WTC11 (cell line): ENCODE data around the gene PRXL2B.

Experiments used
- CREB1 ChIP-seq: sonication (generic); formaldehyde crosslinking; IDR thresholded peaks from 2 replicates; pipeline ENCODE4 v1.8.0; 2023; ENCODE audit warnings: mild to moderate bottlenecking, missing genetic modification reagents
- ETV6 ChIP-seq: sonication (generic); formaldehyde crosslinking; IDR thresholded peaks from 2 replicates; pipeline ENCODE4 v1.8.1; 2022; ENCODE audit warnings: mild to moderate bottlenecking, missing genetic modification reagents
- NR2C2 ChIP-seq: sonication (generic); formaldehyde crosslinking; IDR thresholded peaks from 2 replicates; pipeline ENCODE4 v1.8.0; 2022; ENCODE audit warnings: mild to moderate bottlenecking, missing genetic modification reagents
- ZNF138 ChIP-seq: sonication (generic); formaldehyde crosslinking; conservative IDR thresholded peaks from 2 replicates; pipeline ENCODE4 v1.8.1; 2022; ENCODE audit warnings: mild to moderate bottlenecking, moderate library complexity, missing genetic modification reagents
- TF ChIP-seq, protein P1 (sequence below): fragments of 200-600 bp; IDR thresholded peaks from 2 replicates; pipeline ENCODE4 v1.8.0; 2022; ENCODE audit warnings: antibody characterized with exemption
- TF ChIP-seq, protein P2 (sequence below): sonication (generic); formaldehyde crosslinking; IDR thresholded peaks from 2 replicates; pipeline ENCODE4 v1.8.1; 2022; ENCODE audit warnings: low read depth, mild to moderate bottlenecking, moderate library complexity, missing genetic modification reagents, borderline replicate concordance
- TF ChIP-seq, protein P3 (sequence below): sonication (generic); formaldehyde crosslinking; IDR thresholded peaks from 2 replicates; pipeline ENCODE4 v1.8.1; 2023; ENCODE audit warnings: mild to moderate bottlenecking, moderate library complexity, missing genetic modification reagents
- TF ChIP-seq, protein P4 (sequence below): sonication (generic); formaldehyde crosslinking; IDR thresholded peaks from 2 replicates; pipeline ENCODE4 v1.8.1; 2022; ENCODE audit warnings: low read depth, missing genetic modification reagents, borderline replicate concordance

DNA sequence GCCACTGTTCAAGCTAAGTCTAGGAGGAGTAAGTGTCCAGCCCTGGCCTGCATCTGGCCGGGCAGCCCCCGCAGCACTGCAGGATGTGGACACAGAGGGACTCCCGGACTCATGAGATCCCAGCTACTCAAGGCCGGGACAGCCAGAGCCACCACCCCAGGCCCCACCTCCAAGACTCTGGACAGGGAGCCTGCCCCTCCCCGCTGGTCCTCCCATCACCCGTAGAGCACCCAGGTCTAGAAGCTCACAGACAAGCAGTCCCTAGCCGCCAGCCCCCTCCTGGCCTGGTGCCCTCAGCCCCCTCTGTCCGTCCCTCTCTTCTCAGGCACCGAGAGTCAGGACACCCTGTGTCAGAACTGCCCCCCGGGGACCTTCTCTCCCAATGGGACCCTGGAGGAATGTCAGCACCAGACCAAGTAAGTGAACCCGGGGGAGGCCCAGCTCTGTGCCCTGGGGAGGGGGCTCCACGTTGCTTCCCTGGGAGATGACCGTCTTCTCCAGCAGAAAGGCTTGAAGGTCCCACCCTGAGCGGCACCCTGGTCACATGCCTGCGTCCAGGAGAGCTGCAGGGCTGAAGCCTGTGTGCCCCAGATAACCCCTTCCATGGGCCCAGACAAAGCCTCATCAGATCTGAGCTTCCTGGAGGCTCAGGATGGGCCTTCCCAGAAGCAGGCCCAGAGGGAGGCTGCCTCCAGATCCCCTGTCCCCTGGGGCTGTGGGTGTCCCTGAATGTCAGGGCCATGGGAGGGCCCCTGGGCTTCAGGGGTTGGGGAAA, 26.1 kb upstream of the PRXL2B start:
- TF ChIP-seq, protein P1, sequence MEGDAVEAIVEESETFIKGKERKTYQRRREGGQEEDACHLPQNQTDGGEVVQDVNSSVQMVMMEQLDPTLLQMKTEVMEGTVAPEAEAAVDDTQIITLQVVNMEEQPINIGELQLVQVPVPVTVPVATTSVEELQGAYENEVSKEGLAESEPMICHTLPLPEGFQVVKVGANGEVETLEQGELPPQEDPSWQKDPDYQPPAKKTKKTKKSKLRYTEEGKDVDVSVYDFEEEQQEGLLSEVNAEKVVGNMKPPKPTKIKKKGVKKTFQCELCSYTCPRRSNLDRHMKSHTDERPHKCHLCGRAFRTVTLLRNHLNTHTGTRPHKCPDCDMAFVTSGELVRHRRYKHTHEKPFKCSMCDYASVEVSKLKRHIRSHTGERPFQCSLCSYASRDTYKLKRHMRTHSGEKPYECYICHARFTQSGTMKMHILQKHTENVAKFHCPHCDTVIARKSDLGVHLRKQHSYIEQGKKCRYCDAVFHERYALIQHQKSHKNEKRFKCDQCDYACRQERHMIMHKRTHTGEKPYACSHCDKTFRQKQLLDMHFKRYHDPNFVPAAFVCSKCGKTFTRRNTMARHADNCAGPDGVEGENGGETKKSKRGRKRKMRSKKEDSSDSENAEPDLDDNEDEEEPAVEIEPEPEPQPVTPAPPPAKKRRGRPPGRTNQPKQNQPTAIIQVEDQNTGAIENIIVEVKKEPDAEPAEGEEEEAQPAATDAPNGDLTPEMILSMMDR = no peak
- TF ChIP-seq, protein P2, sequence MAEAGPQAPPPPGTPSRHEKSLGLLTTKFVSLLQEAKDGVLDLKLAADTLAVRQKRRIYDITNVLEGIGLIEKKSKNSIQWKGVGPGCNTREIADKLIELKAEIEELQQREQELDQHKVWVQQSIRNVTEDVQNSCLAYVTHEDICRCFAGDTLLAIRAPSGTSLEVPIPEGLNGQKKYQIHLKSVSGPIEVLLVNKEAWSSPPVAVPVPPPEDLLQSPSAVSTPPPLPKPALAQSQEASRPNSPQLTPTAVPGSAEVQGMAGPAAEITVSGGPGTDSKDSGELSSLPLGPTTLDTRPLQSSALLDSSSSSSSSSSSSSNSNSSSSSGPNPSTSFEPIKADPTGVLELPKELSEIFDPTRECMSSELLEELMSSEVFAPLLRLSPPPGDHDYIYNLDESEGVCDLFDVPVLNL = no peak
- TF ChIP-seq, protein P3, sequence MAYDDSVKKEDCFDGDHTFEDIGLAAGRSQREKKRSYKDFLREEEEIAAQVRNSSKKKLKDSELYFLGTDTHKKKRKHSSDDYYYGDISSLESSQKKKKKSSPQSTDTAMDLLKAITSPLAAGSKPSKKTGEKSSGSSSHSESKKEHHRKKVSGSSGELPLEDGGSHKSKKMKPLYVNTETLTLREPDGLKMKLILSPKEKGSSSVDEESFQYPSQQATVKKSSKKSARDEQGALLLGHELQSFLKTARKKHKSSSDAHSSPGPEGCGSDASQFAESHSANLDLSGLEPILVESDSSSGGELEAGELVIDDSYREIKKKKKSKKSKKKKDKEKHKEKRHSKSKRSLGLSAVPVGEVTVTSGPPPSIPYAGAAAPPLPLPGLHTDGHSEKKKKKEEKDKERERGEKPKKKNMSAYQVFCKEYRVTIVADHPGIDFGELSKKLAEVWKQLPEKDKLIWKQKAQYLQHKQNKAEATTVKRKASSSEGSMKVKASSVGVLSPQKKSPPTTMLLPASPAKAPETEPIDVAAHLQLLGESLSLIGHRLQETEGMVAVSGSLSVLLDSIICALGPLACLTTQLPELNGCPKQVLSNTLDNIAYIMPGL (CRISPR knock-in tag) = no peak
- TF ChIP-seq ETV6 (CRISPR knock-in tag) = no peak
- TF ChIP-seq, protein P4, sequence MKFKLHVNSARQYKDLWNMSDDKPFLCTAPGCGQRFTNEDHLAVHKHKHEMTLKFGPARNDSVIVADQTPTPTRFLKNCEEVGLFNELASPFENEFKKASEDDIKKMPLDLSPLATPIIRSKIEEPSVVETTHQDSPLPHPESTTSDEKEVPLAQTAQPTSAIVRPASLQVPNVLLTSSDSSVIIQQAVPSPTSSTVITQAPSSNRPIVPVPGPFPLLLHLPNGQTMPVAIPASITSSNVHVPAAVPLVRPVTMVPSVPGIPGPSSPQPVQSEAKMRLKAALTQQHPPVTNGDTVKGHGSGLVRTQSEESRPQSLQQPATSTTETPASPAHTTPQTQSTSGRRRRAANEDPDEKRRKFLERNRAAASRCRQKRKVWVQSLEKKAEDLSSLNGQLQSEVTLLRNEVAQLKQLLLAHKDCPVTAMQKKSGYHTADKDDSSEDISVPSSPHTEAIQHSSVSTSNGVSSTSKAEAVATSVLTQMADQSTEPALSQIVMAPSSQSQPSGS = no peak
- no peak for TF ChIP-seq CREB1 (CRISPR knock-in tag)
- no peak for TF ChIP-seq ZNF138 (CRISPR knock-in tag)
- no peak for TF ChIP-seq NR2C2 (CRISPR knock-in tag)
